CD4-positive, alpha-beta T cell treated with Interleukin-1 beta for 1 hour (primary cell): ENCODE measurements around the gene BPIFB6.

Source experiments
- DNase-seq, 2 donors: peaks; one replicate each; pipeline ENCODE4 v3.0.0-alpha.2; 2020 to 2022

The BPIFB6 gene

DNA sequence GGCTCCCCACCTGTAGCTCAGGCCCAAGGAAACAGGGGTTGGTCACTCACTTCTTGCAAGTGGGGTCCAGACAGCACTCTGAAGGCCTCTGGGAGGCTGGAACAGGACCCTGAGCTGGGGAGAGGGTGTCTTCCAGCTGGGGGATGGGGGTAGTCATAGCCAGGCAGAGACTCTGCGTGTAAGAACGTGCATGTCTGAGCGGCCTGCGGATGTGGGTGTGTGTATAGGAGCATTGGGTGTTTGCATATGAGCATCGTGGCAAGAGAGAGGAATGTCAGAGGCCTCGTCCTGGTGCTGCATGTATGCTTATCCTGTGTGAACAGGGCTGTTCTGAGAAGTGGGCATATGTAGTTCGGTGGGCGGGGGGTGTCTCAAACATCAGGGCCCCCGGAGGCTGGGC is 34.3 kb downstream of the BPIFB6 start:
- no peak for DNase-seq

DNA sequence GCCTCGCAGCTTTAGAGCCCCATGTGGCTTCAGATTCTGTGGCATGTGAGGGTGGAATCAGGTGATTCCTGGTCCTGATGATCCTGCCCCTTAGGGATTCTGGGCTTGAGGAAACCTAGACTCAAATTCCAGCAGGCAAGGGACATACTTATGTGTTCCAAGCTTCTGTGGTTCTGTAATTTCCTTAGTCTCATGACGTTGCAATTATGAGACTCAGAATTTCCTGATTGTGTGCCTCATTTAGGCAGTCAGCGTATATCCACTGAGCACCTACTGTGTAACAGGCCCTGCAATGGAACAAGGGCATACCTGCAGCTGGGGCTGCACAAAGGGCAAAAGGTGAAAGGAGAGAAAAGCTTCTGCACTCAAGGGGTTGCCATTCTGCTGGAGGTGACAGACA is 36.4 kb downstream of the BPIFB6 start:
- DNase-seq: no peak

DNA sequence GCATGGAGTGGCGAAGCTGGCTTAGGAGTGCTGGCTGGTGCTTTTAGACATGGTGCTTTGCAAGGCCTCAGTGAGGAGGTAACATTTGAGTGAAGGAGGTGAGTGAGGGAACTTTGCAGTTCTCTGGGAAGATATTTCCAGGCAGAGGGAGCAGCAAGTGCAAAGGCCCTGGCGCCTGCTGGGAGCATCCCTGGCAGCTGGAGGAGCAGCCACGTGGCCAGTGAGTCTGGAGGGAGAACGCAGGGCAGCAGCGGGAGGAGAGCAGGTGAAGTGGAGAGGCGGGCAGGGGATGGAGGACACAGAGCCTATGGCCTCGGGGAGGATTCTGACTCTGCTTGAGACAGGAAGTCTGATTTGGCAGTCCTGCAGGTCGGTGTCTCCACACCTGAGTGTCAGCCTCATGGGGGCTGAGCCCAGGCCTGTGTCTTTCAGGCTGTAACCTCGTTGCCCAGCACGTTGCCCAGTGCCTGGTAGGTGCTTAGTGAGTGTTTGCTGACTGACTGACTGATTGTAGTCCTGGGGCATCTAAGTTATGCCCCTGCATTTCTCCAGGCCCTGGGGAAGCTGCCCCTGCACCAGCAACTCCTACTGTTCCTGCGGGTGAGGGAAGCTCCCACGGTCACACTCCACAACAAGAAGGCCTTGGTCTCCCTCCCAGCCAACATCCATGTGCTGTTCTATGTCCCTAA is 36.9 kb downstream of the BPIFB6 start:
- DNase-seq: no peak

GRCh38 chr20:33069673-33070072 is 38.2 kb downstream of the BPIFB6 start:
- no peak for DNase-seq

DNA sequence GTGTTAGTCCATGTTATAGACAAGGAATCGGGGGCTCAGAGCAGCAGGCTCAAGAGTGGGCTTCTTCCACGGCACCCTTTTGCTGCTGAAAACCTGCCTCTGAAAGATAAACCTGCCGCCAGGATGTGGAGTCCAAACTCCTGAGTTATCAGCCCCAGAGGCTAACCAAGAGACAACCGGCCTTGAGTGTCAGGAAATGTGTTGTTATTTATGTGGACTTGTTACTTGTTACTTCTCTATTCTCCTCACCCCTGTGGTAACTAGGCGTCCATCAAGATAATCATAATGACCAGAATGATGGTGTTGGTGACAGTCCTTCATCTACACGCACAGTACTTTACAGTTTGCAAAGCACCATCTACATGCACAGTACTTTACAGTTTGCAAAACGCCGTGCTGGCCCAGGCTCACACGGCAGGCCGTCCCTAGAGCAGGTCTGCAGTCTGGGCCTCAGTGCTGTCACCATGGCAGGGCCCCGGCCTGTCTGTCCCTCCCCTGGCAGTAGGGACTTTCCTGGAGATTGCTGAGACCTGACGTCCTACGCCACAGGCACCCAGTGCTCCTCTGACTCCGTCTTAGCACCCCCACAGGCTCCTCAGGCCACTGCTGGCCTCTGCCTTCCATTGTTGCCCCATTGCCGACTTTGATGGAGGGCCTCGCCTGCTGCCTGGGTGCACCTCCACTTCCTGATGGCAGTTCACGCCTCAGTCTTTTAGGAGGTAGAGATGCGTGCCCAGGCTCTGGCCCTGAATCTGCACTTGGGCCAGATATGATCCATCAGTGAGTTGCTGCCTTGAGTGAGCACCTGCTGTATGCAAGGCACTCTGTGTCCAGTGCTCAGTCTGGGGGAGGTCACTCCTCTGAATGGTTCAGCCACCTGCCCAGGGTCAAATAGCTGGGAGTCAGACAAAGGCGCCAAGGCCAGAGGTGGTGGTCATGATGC is 38.9 kb downstream of the BPIFB6 start:
- no peak for DNase-seq

DNA sequence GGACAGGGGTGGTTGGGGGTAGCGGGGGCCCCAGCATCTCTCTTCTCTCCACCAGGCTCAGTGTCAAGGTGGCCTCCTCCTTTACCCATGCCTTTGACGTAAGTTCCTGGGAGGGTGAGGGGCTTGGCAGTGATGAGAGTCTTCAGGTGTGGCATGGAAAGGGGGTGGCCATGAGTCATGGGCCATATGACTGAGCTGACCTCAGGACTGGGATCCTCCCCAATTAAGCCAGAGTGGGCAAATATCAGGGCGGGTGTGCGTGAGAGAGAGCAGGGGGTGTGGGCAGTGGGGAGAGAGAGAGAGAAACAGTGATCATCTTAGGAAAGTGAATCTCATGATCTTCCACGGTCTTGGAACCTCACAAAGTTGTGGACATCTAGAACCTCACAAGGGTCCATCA is 39.8 kb downstream of the BPIFB6 start:
- DNase-seq: no peak

DNA sequence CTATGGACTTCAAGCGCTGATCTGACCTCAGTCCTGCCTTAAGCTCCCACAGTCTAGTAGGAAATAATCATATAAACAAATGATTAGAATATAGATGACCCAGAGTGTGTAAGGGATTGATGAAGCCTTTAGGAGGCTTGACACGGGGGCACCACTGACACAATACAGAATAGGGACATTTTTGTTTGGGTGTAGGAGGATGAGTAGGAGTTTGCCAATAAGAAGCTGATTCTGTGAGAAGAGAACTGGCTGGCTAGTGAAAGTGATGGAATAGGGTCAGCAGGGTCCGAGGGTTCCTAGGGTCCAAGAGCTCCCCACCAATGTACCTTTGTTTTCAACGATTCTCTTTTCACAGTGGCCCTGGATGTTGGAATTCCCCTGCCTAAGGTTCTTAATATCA is 40.9 kb downstream of the BPIFB6 start:
- DNase-seq: no peak

GRCh38 chr20:33072813-33073212 is 41.4 kb downstream of the BPIFB6 start:
- no peak for DNase-seq

- no peak for DNase-seq
Observed at GRCh38 chr20:33074675-33075074, 43.2 kb downstream of the BPIFB6 start.

GRCh38 chr20:33075281-33075680 is 43.8 kb downstream of the BPIFB6 start:
- no peak for DNase-seq

DNA sequence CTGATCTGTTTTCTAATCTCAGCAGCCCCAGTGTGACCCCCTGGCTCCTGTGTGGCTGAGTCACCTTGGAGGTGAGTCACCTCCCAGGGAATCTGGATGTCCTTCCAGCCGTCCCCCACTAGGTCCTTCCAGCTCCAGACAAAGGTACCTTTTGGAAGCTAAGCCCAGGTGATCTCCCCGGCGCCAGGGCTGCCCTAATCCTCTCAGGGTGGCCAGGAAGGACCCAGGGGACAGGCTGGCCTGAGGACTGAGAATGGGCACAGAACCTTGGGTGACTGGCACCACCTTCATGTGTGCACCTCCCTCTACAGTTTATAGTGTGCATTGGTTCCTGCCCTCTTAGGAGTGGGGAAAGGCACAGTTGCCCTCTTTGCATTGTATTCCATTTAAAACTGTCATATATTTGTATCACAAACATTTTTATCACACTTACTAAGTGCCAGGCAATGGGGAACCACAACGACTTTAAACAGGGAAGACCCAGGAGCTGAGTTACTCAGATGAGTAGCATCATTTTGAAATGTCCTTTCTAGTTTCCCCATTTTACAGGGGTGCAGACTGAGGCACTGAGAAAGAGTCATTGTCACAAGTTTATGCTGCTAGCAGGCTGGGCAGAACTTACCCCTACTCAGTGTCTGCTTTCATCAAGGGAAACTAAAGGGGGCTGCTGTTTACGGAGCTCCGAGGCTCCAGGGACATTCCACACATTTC is 45.4 kb downstream of the BPIFB6 start:
- DNase-seq: peak; percentile 23 to 41

DNA sequence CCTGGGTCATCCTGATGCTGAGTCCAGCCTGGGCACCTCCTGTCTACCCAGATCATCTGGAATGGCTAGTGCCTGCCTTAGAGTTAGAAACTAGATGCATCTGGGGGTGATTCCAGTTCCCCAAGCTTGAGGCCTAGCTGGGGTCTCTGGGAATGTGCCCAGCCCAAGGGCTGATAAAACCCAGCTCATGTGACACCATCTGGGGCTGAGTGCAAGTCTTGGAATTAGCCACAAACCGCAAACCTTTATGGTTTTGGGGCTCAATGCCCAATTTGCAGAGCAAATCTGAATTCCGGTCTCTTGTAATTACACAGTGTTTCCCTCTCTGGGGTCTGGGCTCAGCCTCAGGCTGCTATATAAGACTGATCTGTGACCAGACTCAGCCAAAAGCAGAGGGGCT is 47.8 kb downstream of the BPIFB6 start, which contains the start of gene BPIFB4:
BPIFB4 (plus strand) TSS at position 385 of the 400 bp plus-strand sequence. CDS start 1,884 bp downstream, outside the sequence.
- no peak for DNase-seq

GRCh38 chr20:33081411-33082154 is 50.1 kb downstream of the BPIFB6 start:
- DNase-seq: no peak

DNA sequence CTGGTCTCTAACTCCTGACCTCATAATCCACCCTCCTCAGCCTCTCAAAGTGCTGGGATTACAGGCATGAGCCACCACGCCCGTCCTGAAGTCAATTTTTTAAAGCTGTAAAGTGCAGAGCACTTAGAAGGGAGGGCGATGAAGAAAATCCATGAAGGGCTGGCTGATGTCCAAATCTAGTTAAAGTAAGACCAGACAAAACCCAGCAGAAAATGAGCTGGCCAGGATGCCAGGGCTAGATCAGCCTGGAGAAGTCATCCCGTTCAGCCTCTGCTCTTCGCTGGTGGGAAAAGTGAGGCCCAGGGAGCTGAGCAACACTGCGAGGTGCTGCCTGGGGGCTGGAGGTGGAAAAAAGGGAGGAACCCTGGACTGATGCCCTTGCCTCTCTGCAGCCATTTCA is 51.1 kb downstream of the BPIFB6 start:
- no peak for DNase-seq

- no peak for DNase-seq
Observed at GRCh38 chr20:33083544-33084340, 52.3 kb downstream of the BPIFB6 start.

GRCh38 chr20:33084722-33085121 is 53.3 kb downstream of the BPIFB6 start:
- no peak for DNase-seq

DNA sequence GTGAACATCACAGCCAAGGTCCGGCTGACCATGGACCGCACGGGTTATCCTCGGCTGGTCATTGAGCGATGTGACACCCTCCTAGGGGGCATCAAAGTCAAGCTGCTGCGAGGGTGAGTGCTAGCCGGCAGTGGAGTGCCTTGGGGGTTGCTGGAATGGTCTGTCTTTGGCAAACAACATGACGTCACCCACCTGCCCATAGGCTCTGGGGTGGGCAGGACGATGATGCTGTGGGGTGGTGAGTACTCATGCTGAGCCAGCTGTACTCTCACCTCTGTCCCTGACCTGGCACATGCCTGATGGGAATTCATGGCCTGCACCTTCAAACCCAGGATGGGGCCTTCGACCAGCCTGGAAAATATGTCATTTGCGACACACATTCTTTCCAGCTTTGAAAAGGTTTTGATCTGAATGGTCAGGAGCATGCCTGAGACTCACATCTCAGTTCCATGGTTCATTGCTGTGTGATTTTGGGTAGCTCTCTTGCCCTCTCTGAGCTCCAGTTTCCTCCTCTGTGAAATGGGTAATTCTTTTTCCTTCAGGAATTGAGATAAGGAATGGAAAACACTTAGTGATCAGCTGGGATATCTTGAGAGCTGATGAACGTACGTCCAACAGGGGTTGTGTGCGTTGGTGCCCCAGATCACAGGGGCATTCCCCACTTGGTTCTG is 54.7 kb downstream of the BPIFB6 start:
- no peak for DNase-seq

DNA sequence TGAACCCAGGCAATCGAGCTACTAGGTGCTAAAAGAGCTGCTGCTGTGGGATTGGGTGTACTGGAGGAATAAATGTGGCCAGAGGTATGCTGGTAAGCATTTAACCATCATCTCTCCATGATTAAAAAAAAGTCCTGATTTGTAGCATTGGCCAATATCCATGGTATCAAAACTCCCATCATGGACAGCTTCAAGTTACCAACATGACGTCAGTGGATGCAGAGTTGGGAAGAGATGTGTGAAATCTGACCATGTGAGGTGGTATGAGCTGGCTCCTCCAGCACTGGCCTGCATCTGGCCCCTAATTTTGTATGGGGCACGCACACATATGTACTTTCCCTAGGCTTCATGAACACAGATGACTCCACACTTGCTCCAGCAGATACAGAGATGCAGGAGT is 59.7 kb downstream of the BPIFB6 start:
- DNase-seq: no peak

- DNase-seq: no peak
Observed at GRCh38 chr20:33091693-33092092, 60.2 kb downstream of the BPIFB6 start.

DNA sequence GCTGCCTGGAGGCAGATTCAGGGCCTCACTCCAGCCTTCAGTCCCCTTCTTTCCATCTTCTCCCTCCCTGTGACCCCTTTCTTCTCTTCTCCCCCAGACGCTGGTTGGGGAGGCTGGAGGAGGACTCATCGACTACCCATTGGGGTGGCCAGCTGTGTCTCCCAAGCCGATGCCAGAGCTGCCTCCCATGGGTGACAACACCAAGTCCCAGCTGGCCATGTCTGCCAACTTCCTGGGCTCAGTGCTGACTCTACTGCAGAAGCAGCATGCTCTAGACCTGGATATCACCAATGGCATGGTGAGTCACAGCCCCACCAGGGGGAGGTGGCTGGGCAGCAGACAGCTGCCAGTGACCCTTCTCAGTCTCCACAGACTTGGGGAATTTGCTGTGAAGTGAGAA is 60.9 kb downstream of the BPIFB6 start:
- no peak for DNase-seq

DNA sequence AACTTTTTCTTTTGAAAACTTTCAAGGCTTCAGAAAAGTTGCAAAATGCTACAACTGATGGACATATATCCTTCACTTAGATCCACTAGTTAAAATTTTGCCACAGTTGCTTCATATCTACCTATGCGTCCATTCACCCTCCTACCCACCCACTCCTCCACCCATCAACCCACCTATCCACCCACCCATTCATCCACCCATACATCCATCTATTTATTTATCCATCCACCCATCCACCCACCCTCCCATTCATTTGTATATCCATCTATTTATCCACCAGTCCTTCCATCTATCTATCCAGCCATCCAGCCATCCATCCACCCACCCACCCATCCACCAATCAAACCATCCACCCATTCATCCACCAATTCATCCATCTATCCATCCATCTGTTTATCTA is 61.6 kb downstream of the BPIFB6 start:
- DNase-seq: no peak
